HepG2 (cell line): ENCODE measurements around the gene RERE. TPM values are rescaled to one million over a fixed set of nuclear protein-coding genes. Genes with fewer than 3 reads are reported as not detected.

ENCODE experiments used
- EP300 ChIP-seq, 3 experiments: sonication (generic) in 1 of 3; formaldehyde crosslinking in 1 of 3; IDR thresholded peaks; 2 replicates each; pipeline versions ENCODE4 v1.5.1 to v1.6.1; 2011 to 2020; ENCODE audit warnings: low read depth in 2 of 3, low read length in 2 of 3, borderline replicate concordance in 1 of 3, improper control_type of control experiment in 1 of 3, mild to moderate bottlenecking in 1 of 3, missing genetic modification reagents in 1 of 3, moderate library complexity in 1 of 3
- GPN1 ChIP-seq: sonication (generic); formaldehyde crosslinking; IDR thresholded peaks from 2 replicates; pipeline ENCODE4 v1.5.1; 2020; ENCODE audit warnings: missing genetic modification reagents, borderline replicate concordance
- HES4 ChIP-seq: sonication (generic); formaldehyde crosslinking; IDR thresholded peaks from 2 replicates; pipeline ENCODE4 v1.9.0; 2021; ENCODE audit warnings: mild to moderate bottlenecking, missing genetic modification reagents, borderline replicate concordance
- PAX8 ChIP-seq: sonication (generic); formaldehyde crosslinking; IDR thresholded peaks from 2 replicates; pipeline ENCODE4 v1.8.0; 2022; ENCODE audit warnings: mild to moderate bottlenecking, missing genetic modification reagents, borderline replicate concordance
- RAD21 ChIP-seq: fragments of 450-650 bp; formaldehyde crosslinking; IDR thresholded peaks from 2 replicates; pipeline ENCODE4 v1.5.0; 2020; ENCODE audit warnings: mild to moderate bottlenecking
- RAD51 ChIP-seq: fragments of 450-650 bp; IDR thresholded peaks from 2 replicates; pipeline ENCODE4 v1.6.1; 2016; ENCODE audit warnings: borderline replicate concordance
- SRF ChIP-seq: IDR thresholded peaks from 2 replicates; pipeline ENCODE4 v1.6.1; 2011; ENCODE audit warnings: mild to moderate bottlenecking, low read depth, low read length, moderate library complexity
- U2AF2 ChIP-seq: fragments of 200-400 bp; formaldehyde crosslinking; IDR thresholded peaks from 2 replicates; pipeline ENCODE4 v1.6.1; 2017; ENCODE audit warnings: low read depth, mild to moderate bottlenecking, low read length
- ZFP36L2 ChIP-seq: sonication (generic); formaldehyde crosslinking; IDR thresholded peaks from 2 replicates; pipeline ENCODE4 v1.4.0; 2020; ENCODE audit warnings: missing genetic modification reagents
- ZNF430 ChIP-seq: sonication (generic); formaldehyde crosslinking; IDR thresholded peaks from 2 replicates; pipeline ENCODE4 v1.9.0; 2021; ENCODE audit warnings: mild to moderate bottlenecking, missing genetic modification reagents
- ZNF652 ChIP-seq: IDR thresholded peaks from 2 replicates; pipeline ENCODE4 v1.6.1; 2016; ENCODE audit warnings: low read depth, borderline replicate concordance
- ZNF713 ChIP-seq: sonication (generic); formaldehyde crosslinking; IDR thresholded peaks from 2 replicates; pipeline ENCODE4 v1.4.0; 2020; ENCODE audit warnings: mild to moderate bottlenecking, missing genetic modification reagents
- ZNF839 ChIP-seq: sonication (generic); formaldehyde crosslinking; IDR thresholded peaks from 2 replicates; pipeline ENCODE4 v1.4.0; 2020; ENCODE audit warnings: missing genetic modification reagents, mild to moderate bottlenecking, borderline replicate concordance
- ZNF841 ChIP-seq: sonication (generic); formaldehyde crosslinking; IDR thresholded peaks from 2 replicates; pipeline ENCODE4 v1.8.1; 2023; ENCODE audit warnings: missing genetic modification reagents, borderline replicate concordance
- ZSCAN21 ChIP-seq: sonication (generic); formaldehyde crosslinking; IDR thresholded peaks from 2 replicates; pipeline ENCODE4 v1.8.0; 2022; ENCODE audit warnings: mild to moderate bottlenecking, missing genetic modification reagents, moderate library complexity, borderline replicate concordance
- polyA plus RNA-seq, 8 experiments: library from polyadenylated mRNA; depleted of rRNA in 3 of 8; stranded (reverse) in 7 of 8; unstranded in 1 of 8; fragments of >200 nt; fragmentation: Illumina TruSeq in 4 of 8; extraction: Trizol in 4 of 8; gene quantifications; 2 replicates each; pipeline versions ENCODE4 v1.2.1 to v1.2.3, GENCODE V29; 2011 to 2016; ENCODE audit warnings: low read depth in 4 of 8, missing spikeins in 1 of 8, mixed read lengths in 1 of 8; ENCODE audit not compliant: insufficient read depth in 1 of 8
- total RNA-seq, 5 experiments: library from RNA; depleted of rRNA; stranded (reverse); fragments of >200 nt; fragmentation: Illumina TruSeq; extraction: Trizol; gene quantifications; 2 replicates each; pipeline ENCODE4 v1.2.3, GENCODE V29; 2016; ENCODE audit warnings: low read depth in 1 of 5
- TF ChIP-seq, protein P1 (sequence below): sonication (generic); formaldehyde crosslinking; IDR thresholded peaks from 2 replicates; pipeline ENCODE4 v1.5.0; 2020; ENCODE audit warnings: missing genetic modification reagents, mild to moderate bottlenecking, borderline replicate concordance
- TF ChIP-seq, protein P2 (sequence below), 2 experiments: fragments of 450-650 bp in 1 of 2; sonication (generic) in 1 of 2; formaldehyde crosslinking in 1 of 2; IDR thresholded peaks; 2 replicates each; pipeline versions ENCODE4 v1.6.1 to v1.8.0; 2016 to 2022; ENCODE audit warnings: antibody characterized with exemption in 1 of 2, mild to moderate bottlenecking in 1 of 2, missing genetic modification reagents in 1 of 2
- TF ChIP-seq, protein P3 (sequence below): sonication (generic); formaldehyde crosslinking; IDR thresholded peaks from 2 replicates; pipeline ENCODE4 v1.5.0; 2020; ENCODE audit warnings: missing genetic modification reagents

The RERE gene
- total and polyA plus RNA-seq, 2 of the 13 experiments (the other 11 are each of a cell fraction or from before 2014, with no cell fraction given) = 18.3 to 21.9 TPM

DNA sequence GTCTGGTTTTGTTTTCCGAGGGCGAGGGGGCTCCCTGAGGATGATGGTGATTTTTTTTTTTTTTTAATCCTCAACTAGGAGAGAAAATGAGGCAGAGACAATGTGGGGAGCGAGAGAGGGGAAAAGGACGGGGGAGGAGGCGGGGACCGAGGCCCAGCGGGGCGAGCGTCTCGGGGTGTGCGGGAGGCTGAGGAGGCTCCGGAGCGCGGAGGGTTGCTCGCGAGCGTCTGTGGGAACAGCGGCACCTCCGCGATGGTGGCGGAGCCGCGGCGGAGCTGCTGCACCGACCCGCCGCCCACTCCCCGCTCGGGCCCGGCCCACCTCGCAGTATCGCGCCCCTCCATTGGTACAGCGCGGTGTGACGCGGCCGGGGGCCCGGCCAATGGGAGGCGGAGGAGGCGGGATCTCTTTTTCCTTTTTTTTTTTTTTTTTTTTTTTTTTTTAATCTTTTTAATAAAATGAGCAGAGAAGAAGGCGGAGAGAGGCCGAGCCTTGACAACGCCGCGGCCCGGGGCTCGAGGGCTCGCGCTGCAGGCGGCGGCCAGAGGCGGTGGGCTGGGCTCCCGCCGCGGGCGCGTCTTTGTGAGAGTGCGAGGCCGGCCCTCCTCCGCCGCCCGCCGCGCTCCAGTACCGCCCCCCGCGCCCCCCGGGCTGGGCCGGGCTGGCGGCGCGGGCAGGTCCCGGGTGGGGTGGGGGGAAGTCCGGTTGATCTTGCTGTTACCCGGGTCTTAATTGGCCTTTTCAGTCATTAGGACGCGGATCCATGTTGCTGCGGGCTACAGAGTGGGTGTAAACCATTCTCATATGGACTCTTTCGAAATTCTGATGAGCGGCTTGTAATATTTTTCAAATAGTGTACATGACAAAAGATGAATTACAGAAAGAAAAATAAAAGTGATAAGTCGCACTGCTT lies at the start of gene RERE (continued):
- no peak for TF ChIP-seq ZNF713 (CRISPR knock-in tag)
- TF ChIP-seq, protein P1, sequence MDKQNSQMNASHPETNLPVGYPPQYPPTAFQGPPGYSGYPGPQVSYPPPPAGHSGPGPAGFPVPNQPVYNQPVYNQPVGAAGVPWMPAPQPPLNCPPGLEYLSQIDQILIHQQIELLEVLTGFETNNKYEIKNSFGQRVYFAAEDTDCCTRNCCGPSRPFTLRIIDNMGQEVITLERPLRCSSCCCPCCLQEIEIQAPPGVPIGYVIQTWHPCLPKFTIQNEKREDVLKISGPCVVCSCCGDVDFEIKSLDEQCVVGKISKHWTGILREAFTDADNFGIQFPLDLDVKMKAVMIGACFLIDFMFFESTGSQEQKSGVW (CRISPR knock-in tag) = no peak
- TF ChIP-seq ZNF430 (CRISPR knock-in tag) = no peak
- TF ChIP-seq GPN1 (CRISPR knock-in tag) = no peak
- no peak for TF ChIP-seq ZSCAN21 (CRISPR knock-in tag)
- TF ChIP-seq PAX8 = no peak
- TF ChIP-seq, protein P2, sequence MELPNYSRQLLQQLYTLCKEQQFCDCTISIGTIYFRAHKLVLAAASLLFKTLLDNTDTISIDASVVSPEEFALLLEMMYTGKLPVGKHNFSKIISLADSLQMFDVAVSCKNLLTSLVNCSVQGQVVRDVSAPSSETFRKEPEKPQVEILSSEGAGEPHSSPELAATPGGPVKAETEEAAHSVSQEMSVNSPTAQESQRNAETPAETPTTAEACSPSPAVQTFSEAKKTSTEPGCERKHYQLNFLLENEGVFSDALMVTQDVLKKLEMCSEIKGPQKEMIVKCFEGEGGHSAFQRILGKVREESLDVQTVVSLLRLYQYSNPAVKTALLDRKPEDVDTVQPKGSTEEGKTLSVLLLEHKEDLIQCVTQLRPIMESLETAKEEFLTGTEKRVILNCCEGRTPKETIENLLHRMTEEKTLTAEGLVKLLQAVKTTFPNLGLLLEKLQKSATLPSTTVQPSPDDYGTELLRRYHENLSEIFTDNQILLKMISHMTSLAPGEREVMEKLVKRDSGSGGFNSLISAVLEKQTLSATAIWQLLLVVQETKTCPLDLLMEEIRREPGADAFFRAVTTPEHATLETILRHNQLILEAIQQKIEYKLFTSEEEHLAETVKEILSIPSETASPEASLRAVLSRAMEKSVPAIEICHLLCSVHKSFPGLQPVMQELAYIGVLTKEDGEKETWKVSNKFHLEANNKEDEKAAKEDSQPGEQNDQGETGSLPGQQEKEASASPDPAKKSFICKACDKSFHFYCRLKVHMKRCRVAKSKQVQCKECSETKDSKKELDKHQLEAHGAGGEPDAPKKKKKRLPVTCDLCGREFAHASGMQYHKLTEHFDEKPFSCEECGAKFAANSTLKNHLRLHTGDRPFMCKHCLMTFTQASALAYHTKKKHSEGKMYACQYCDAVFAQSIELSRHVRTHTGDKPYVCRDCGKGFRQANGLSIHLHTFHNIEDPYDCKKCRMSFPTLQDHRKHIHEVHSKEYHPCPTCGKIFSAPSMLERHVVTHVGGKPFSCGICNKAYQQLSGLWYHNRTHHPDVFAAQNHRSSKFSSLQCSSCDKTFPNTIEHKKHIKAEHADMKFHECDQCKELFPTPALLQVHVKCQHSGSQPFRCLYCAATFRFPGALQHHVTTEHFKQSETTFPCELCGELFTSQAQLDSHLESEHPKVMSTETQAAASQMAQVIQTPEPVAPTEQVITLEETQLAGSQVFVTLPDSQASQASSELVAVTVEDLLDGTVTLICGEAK (IDR thresholded peaks at IDR 0.05) = peak; percentile 71
- TF ChIP-seq, protein P2 (CRISPR knock-in tag; IDR thresholded peaks at IDR 0.05) = peak; percentile 89
- no peak for TF ChIP-seq U2AF2
- no peak for TF ChIP-seq HES4 (CRISPR knock-in tag)
- TF ChIP-seq EP300 (IDR thresholded peaks at IDR 0.05; ENCODE audit: low read depth in 2 of 2, low read length in 2 of 2) = no peak
- no peak for TF ChIP-seq EP300 (CRISPR knock-in tag; IDR thresholded peaks at IDR 0.05; ENCODE audit: borderline replicate concordance)
- TF ChIP-seq SRF = no peak
- no peak for TF ChIP-seq RAD51
- TF ChIP-seq RAD21 (CRISPR knock-in tag) = no peak
- TF ChIP-seq ZNF841 (CRISPR knock-in tag) = no peak
- TF ChIP-seq ZFP36L2 (CRISPR knock-in tag) = no peak
- TF ChIP-seq, protein P3, sequence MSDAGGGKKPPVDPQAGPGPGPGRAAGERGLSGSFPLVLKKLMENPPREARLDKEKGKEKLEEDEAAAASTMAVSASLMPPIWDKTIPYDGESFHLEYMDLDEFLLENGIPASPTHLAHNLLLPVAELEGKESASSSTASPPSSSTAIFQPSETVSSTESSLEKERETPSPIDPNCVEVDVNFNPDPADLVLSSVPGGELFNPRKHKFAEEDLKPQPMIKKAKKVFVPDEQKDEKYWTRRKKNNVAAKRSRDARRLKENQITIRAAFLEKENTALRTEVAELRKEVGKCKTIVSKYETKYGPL (CRISPR knock-in tag) = no peak
- no peak for TF ChIP-seq ZNF652 (CRISPR knock-in tag)
- no peak for TF ChIP-seq ZNF839
